GM21825 (cell line): Measurements from ENCODE around the gene ZDHHC21.

Source experiments
- ATAC-seq: cut with Tn5 transposase; IDR thresholded peaks from one replicate; pipeline ENCODE4 v1.9.1; 2021; ENCODE audit warnings: mild to moderate bottlenecking, moderate library complexity; ENCODE audit not compliant: unreplicated experiment

Gene ZDHHC21

GRCh38 chr9:14618836-14619420 is 74.3 kb downstream of the ZDHHC21 start:
- ATAC-seq = no peak

- ATAC-seq = peak; percentile 77
Measured at GRCh38 chr9:14616188-14616982, 76.8 kb downstream of the ZDHHC21 start.

- ATAC-seq = no peak
Measured at GRCh38 chr9:14608540-14608939, 84.7 kb downstream of the ZDHHC21 start.

GRCh38 chr9:14597171-14597799 is 95.9 kb downstream of the ZDHHC21 start:
- no peak for ATAC-seq

GRCh38 chr9:14593406-14593805 is 99.8 kb downstream of the ZDHHC21 start:
- no peak for ATAC-seq

GRCh38 chr9:14591411-14591810 is 101.8 kb downstream of the ZDHHC21 start:
- ATAC-seq = no peak

- ATAC-seq = peak; percentile 99
Measured at GRCh38 chr9:14585730-14586473, 107.3 kb downstream of the ZDHHC21 start.

GRCh38 chr9:14584571-14584970 is 108.7 kb downstream of the ZDHHC21 start:
- ATAC-seq = no peak

- no peak for ATAC-seq
Measured at GRCh38 chr9:14578030-14578429, 115.2 kb downstream of the ZDHHC21 start.

GRCh38 chr9:14574173-14574572 is 119.1 kb downstream of the ZDHHC21 start:
- no peak for ATAC-seq

- no peak for ATAC-seq
Measured at GRCh38 chr9:14573319-14573718, 119.9 kb downstream of the ZDHHC21 start.

GRCh38 chr9:14565352-14566016 is 127.7 kb downstream of the ZDHHC21 start:
- no peak for ATAC-seq

- ATAC-seq = no peak
Measured at GRCh38 chr9:14563902-14564624, 129.2 kb downstream of the ZDHHC21 start.

GRCh38 chr9:14561929-14562405 is 131.3 kb downstream of the ZDHHC21 start:
- ATAC-seq = no peak
